Measurements from ENCODE around the gene PALM.
"Not testable (repeated sequence)": the region's sequence is repeated elsewhere in the genome, so short reads cannot be mapped to it uniquely, and the experiment has no call there.

DNA sequence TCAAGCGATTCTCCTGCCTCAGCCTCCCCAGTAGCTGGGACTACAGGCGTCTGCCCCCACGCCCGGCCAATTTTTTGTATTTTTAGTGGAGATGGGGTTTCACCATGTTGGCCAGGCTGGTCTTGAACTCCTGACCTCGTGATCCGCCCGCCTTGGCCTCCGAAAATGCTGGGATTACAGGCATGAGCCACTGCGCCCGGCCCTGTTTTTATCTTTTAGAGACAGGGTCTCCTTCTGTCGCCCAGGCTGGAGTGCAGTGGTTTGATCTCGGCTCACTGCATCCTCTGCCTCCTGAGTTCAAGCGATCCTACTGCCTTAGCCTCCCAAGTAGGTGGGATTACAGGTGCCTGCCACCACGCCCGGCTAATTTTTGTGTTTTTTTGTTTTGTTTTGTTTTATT, 10.2 kb upstream of the PALM start:
- TF ChIP-seq POLR2A, EP300, CTCF (IDR thresholded peaks at IDR 0.05): not testable (repeated sequence)
